OCI-LY7 (cell line): ENCODE measurements around the gene CCDC127. TPM values are rescaled to one million over a fixed set of nuclear protein-coding genes. Genes with fewer than 3 reads are reported as not detected.
"Not testable (repeated sequence)": the region's sequence is repeated elsewhere in the genome, so short reads cannot be mapped to it uniquely, and the experiment has no call there.

ENCODE experiments used
- BruUV-seq: library from RNA; stranded (reverse); fragments of 400-500 nt; replicated peaks from 2 replicates; lab custom pipeline; 2021; lab: Mats Ljungman, UMichigan
- CTCF ChIA-PET: fragments of 300-600 bp; sonication (Branson Sonifier 250); formaldehyde crosslinking; loops from one replicate; lab custom pipeline; 2022; ENCODE audit warnings: antibody characterized with exemption; ENCODE audit not compliant: unreplicated experiment; lab: Charles Lee
- POLR2A ChIA-PET: fragments of 300-600 bp; sonication (Branson Sonifier 250); formaldehyde crosslinking; loops from one replicate; lab custom pipeline; 2022; ENCODE audit warnings: antibody characterized with exemption; lab: Charles Lee
- DNase-seq: peaks from one replicate; pipeline ENCODE4 v3.0.0-alpha.2; 2015; ENCODE audit warnings: low spot score
- H2AFZ ChIP-seq: fragments of 200-600 bp; sonication (generic), shearing (Covaris generic); 2 replicates; pipeline ENCODE4 v1.6.1; 2014; ENCODE audit warnings: mild to moderate bottlenecking, antibody characterized with exemption, low read length, moderate library complexity
- H3K27ac ChIP-seq: fragments of 200-600 bp; sonication (generic); 2 replicates; pipeline ENCODE4 v1.5.1; 2014; ENCODE audit warnings: mixed run types, low read depth, mild to moderate bottlenecking, moderate library complexity, low read length, inconsistent platforms; ENCODE audit not compliant: poor library complexity, severe bottlenecking
- H3K36me3 ChIP-seq: fragments of 200-600 bp; sonication (generic); 2 replicates; pipeline ENCODE4 v1.6.1; 2014; ENCODE audit warnings: mild to moderate bottlenecking, antibody characterized with exemption, low read length, moderate library complexity, mixed read lengths; ENCODE audit not compliant: insufficient read depth
- H3K4me1 ChIP-seq: fragments of 200-600 bp; sonication (generic); 2 replicates; pipeline ENCODE4 v1.5.1; 2014; ENCODE audit warnings: mild to moderate bottlenecking, low read length; ENCODE audit not compliant: insufficient read depth, poor library complexity, severe bottlenecking
- H3K4me2 ChIP-seq: fragments of 200-600 bp; sonication (generic); 2 replicates; pipeline ENCODE4 v1.6.1; 2014; ENCODE audit warnings: mild to moderate bottlenecking, low read length
- H3K4me3 ChIP-seq: fragments of 200-600 bp; sonication (generic); 2 replicates; pipeline ENCODE4 v1.5.1; 2014; ENCODE audit warnings: mild to moderate bottlenecking, low read depth, low read length; ENCODE audit not compliant: poor library complexity, severe bottlenecking
- H3K79me2 ChIP-seq: fragments of 200-600 bp; sonication (generic); 2 replicates; pipeline ENCODE4 v1.6.1; 2016; ENCODE audit warnings: low read depth, mild to moderate bottlenecking, low read length, moderate library complexity, mixed read lengths; ENCODE audit not compliant: insufficient read depth
- H3K9me2 ChIP-seq: fragments of 200-600 bp; sonication (generic); 2 replicates; pipeline ENCODE4 v1.6.1; 2016; ENCODE audit warnings: mild to moderate bottlenecking, low read length, mixed read lengths; ENCODE audit not compliant: insufficient read depth
- H3K9me3 ChIP-seq: fragments of 200-600 bp; sonication (generic); 2 replicates; pipeline ENCODE4 v1.6.1; 2014; ENCODE audit warnings: mild to moderate bottlenecking, mixed run types, low read length, mixed read lengths
- H4K20me1 ChIP-seq: fragments of 200-600 bp; sonication (generic); 2 replicates; pipeline ENCODE4 v1.6.1; 2014; ENCODE audit warnings: mild to moderate bottlenecking, antibody characterized with exemption, low read length, moderate library complexity, mixed read lengths; ENCODE audit not compliant: insufficient read depth
- CTCF ChIP-seq: fragments of 200-600 bp; sonication (generic); conservative IDR thresholded peaks from 2 replicates; pipeline ENCODE4 v1.5.1; 2014; ENCODE audit warnings: mild to moderate bottlenecking, antibody characterized with exemption, low read length, moderate library complexity, mixed read lengths
- EZH2phosphoT487 ChIP-seq: fragments of 200-600 bp; sonication (generic); IDR thresholded peaks from 2 replicates; pipeline ENCODE4 v1.6.1; 2018; ENCODE audit warnings: low read depth, borderline replicate concordance, mild to moderate bottlenecking, mixed run types, antibody characterized with exemption, low read length, moderate library complexity, mixed read lengths
- intact Hi-C: fragments of 100-400 bp; cut with micrococcal nuclease; formaldehyde crosslinking; loops from one replicate; pipeline ENCODE4 v1.10.0; 2022; ENCODE audit not compliant: unreplicated experiment
- total RNA-seq, 2 experiments: library from RNA; depleted of rRNA in 1 of 2; stranded (reverse); fragments of >200 nt in 1 of 2; shearing (Covaris generic) in 1 of 2; gene quantifications; 2 replicates each; pipeline ENCODE4 v1.2.3, GENCODE V29; 2014 to 2022

Gene CCDC127
- total RNA-seq, 2 experiments from 2014 or later, result 10.8 to 12.4 TPM

- intact Hi-C loops, result loop anchor here (5.0 kb wide), 1 partner anchor 1127 kb away; no protein-coding TSS in a partner anchor
- peaks cover 15% of the 10 kb centered on the region for H4K20me1 ChIP-seq
- POLR2A ChIA-PET, H3K9me2 ChIP-seq, H3K9me3 ChIP-seq, H2AFZ ChIP-seq, DNase-seq, BruUV-seq, CTCF ChIA-PET: not testable (repeated sequence)
- peaks cover 22% of the 10 kb centered on the region for H3K4me1 ChIP-seq
- peak overlapping the region; percentile 32 for H3K4me3 ChIP-seq
- peaks cover 18% of the 10 kb centered on the region for H3K36me3 ChIP-seq
- peaks cover 53% of the 10 kb centered on the region for H3K79me2 ChIP-seq
- peak overlapping the region; percentile 63 for H3K27ac ChIP-seq
- H3K4me2 ChIP-seq, result peak overlapping the region; percentile 62
Observed at GRCh38 chr5:215256-215655, 2.7 kb downstream of the CCDC127 start.

- peaks cover 48% of the 10 kb centered on the region for H3K79me2 ChIP-seq
- peaks cover 17% of the 10 kb centered on the region for H3K4me1 ChIP-seq
- H3K36me3 ChIP-seq, result peaks cover 17% of the 10 kb centered on the region
- POLR2A ChIA-PET, result interaction anchor here (1.7 kb wide), 1 partner anchor 26 kb away, joined by 5 read pairs; no protein-coding TSS in a partner anchor
- peaks cover 6% of the 10 kb centered on the region for H4K20me1 ChIP-seq
- DNase-seq, result no peak
- BruUV-seq, result no TSS peak
- no peak overlapping the region for H2AFZ ChIP-seq
- H3K9me3 ChIP-seq, result no peaks in the 10 kb centered on the region
- H3K4me2 ChIP-seq, result no peak overlapping the region
- TF ChIP-seq EZH2phosphoT487 (no peak), CTCF (no peak)
- H3K4me3 ChIP-seq, result no peak overlapping the region
- H3K27ac ChIP-seq, result no peak overlapping the region
- H3K9me2 ChIP-seq, result no peaks in the 10 kb centered on the region
- intact Hi-C loops, result no loop called here
- CTCF ChIA-PET, result no interaction called here
Observed at GRCh38 chr5:213803-214395, 4.1 kb downstream of the CCDC127 start.

- TF ChIP-seq EZH2phosphoT487 (no peak), CTCF (no peak)
- no peaks in the 10 kb centered on the region for H3K9me3 ChIP-seq
- no peak overlapping the region for H3K27ac ChIP-seq
- intact Hi-C loops, result no loop called here
- ChIA-PET POLR2A (no interaction called here), CTCF (no interaction called here)
- H3K4me2 ChIP-seq, result no peak overlapping the region
- H3K9me2 ChIP-seq, result no peaks in the 10 kb centered on the region
- no peak overlapping the region for H2AFZ ChIP-seq
- H4K20me1 ChIP-seq, result peaks cover 5% of the 10 kb centered on the region
- BruUV-seq, result no TSS peak
- no peak overlapping the region for H3K4me3 ChIP-seq
- no peak for DNase-seq
- H3K36me3 ChIP-seq, result peaks cover 52% of the 10 kb centered on the region
- H3K4me1 ChIP-seq, result peaks cover 5% of the 10 kb centered on the region
- peaks cover 33% of the 10 kb centered on the region for H3K79me2 ChIP-seq
Observed at GRCh38 chr5:208449-209114, 9.4 kb downstream of the CCDC127 start.
